ENCODE results near the gene XYLT1. TPM values are rescaled to one million over a fixed set of nuclear protein-coding genes. Genes with fewer than 3 reads are reported as not detected.

The XYLT1 gene
- total and polyA plus RNA-seq, 2 of the 13 experiments (the other 11 are each of a cell fraction or from before 2014, with no cell fraction given): not detected

- in situ Hi-C loops (cut with HindIII; ENCODE audit: extremely low pct_ligation_motif_present, low pct_unique_long_range_greater_than_20kb) (no loop called here), intact Hi-C loops (cut with micrococcal nuclease; ENCODE audit: unreplicated experiment) (no loop called here)
- TF ChIP-seq ELF3 (CRISPR knock-in tag; IDR thresholded peaks at IDR 0.05) (no peak), ZNF235 (CRISPR knock-in tag; IDR thresholded peaks at IDR 0.05; ENCODE audit: borderline replicate concordance) (no peak), NFIC (IDR thresholded peaks at IDR 0.05; ENCODE audit: low read length) (no peak), ZNF639 (CRISPR knock-in tag; conservative IDR thresholded peaks at IDR 0.05) (no peak), REST (IDR thresholded peaks at IDR 0.05; ENCODE audit: borderline replicate concordance in 1 of 2, low read depth in 1 of 2, low read length in 2 of 2) (no peak), TIGD3 (CRISPR knock-in tag; IDR thresholded peaks at IDR 0.05; ENCODE audit: borderline replicate concordance) (no peak), MYNN (CRISPR knock-in tag; IDR thresholded peaks at IDR 0.05; ENCODE audit: low read depth) (no peak), MBNL3 (CRISPR knock-in tag; conservative IDR thresholded peaks at IDR 0.05) (no peak), TFDP2 (CRISPR knock-in tag; IDR thresholded peaks at IDR 0.05) (no peak), TBX3 (IDR thresholded peaks at IDR 0.05; ENCODE audit: borderline replicate concordance) (no peak), HIVEP1 (CRISPR knock-in tag; IDR thresholded peaks at IDR 0.05) (no peak), ZNF713 (CRISPR knock-in tag; IDR thresholded peaks at IDR 0.05) (no peak), CSRNP2 (CRISPR knock-in tag; conservative IDR thresholded peaks at IDR 0.05; ENCODE audit: low read depth) (no peak), NONO (IDR thresholded peaks at IDR 0.05) (no peak), NONO (CRISPR knock-in tag; conservative IDR thresholded peaks at IDR 0.05) (no peak), ZNF572 (CRISPR knock-in tag; IDR thresholded peaks at IDR 0.05) (no peak), HDAC1 (CRISPR knock-in tag; IDR thresholded peaks at IDR 0.05) (no peak)
Observed at GRCh38 chr16:17184026-17184425, 286.7 kb downstream of the XYLT1 start.

More at GRCh38 chr16:17184026-17184425, 286.7 kb downstream of the XYLT1 start:
- Histone ChIP-seq H3K4me3 (replicated peaks in 1 of 3; ENCODE audit: insufficient read depth in 1 of 3, low read depth in 2 of 3, low read length in 3 of 3) (no peak overlapping the region), H2AFZ (ENCODE audit: low read length) (no peak overlapping the region), H3K36me3 (replicated peaks in 1 of 2; ENCODE audit: control insufficient read depth in 1 of 2, insufficient read depth in 2 of 2, low read length in 2 of 2) (no peaks in the 10 kb centered on the region), H3K79me2 (ENCODE audit: insufficient read depth, low read length) (no peaks in the 10 kb centered on the region), H3K9me3 (ENCODE audit: low read length) (no peaks in the 10 kb centered on the region), H3K9ac (ENCODE audit: insufficient read depth, low read depth, low read length) (no peak overlapping the region), H3K4me2 (ENCODE audit: low read depth, low read length) (no peak overlapping the region), H3K27me3 (ENCODE audit: control insufficient read depth in 1 of 2, insufficient read depth in 2 of 2, low read length in 2 of 2) (no peaks in the 10 kb centered on the region), H3K27ac (ENCODE audit: extremely low read length, insufficient read depth, low read length) (no peak overlapping the region), H4K20me1 (ENCODE audit: insufficient read depth, low read length) (no peaks in the 10 kb centered on the region), H3K4me1 (ENCODE audit: insufficient read depth, low read length) (no peaks in the 10 kb centered on the region)
- CTCF ChIA-PET (ENCODE audit: low intra/inter-chr PET ratio, low total read pairs): no interaction called here
- 17% methylated on average over 7 of the region's 7 CpGs for WGBS (ENCODE audit: low lambda C conversion rate)
- BruUV-seq (replicated peaks): no TSS peak
- ATAC-seq (no peak), FAIRE-seq (no peak), DNase-seq (ENCODE audit: low spot score) (no peak)
- POLR2A ChIA-PET: no interaction called here

Data from HepG2 (cell line).